ENCODE results near the gene MARK3. TPM values are rescaled to one million over a fixed set of nuclear protein-coding genes. Genes with fewer than 3 reads are reported as not detected.

The MARK3 gene
- total RNA-seq, 1 donor from 2014 or later = 146 TPM

DNA sequence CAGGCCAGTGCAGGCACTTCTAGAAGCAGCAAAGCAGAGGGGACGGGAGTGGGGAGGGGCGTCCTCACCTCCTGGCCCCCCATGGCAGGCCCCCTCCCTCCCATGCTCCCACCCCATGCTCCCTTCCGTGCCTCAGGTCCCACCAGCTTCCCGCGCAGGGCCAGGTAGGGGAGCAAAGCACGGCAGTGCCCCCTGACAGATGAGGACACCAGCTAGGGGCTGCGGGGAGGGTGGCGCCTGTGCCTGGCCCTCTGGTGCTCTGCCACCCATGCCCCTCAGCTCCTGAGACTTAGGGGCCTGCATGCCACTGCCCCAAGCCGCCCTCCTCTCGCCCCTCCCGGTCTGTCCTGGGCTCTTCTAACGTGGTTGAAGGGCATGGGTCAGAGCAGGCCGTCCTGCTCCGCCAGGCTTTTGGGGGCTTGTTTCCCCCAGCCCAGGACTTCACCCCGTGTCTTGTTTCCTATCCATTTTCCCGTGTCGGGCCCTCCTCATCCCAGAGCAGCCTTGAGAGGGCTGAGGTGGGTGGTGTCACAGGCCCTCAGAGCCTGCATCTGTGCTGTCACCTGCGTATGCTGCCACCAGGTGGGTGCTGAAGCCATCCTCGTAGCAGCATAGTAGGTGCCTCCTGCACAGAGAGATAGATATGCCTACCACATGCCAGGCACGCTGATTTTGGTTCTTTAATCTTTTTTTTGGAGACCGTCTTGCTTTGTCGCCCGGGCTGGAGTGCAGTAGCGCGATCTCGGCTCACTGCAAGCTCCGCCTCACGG, 154.0 kb downstream of the MARK3 start:
- no peak for DNase-seq

DNA sequence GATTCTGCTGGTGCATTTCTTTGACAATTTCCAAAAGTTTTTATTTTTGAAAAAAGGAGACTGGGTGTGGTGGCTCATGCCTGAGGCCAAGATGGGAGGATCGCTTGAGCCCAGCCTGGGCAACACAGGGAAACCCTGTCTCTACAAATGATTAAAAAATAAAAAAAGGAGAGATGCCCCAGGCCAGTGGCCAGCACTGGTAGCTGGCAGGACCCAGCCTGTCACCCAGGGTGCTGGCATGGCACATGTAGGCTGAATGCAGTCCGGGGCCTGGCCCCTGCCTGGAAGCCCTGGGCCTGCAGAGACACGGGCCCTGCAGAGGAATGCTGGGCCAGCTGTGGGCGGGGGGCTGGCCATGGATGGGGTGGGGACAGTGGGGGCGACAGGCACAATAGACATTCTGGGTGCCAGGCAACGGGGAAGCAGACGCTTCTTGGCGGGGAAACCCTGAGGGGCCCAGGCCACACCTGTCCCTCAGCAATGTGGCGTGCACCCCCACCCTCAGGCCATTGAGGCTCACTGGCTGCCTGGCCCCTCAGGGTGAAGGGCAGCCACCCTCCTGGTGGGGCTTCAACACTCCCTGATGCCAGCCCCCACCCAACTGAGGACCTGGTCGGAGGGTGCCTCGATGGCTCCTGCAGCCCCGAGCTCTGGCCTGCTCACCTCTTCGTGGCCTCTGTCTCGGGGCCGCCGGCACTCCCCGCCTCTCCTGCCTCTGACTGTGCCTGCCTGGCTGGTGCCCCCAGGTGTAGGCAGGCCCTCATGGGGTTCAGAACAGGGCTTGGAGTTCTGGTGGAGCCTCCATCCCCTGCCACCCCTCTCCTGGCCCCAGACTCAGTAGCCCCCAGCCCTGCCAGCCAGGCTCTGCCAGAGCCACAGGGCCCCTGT, 155.8 kb downstream of the MARK3 start:
- DNase-seq = no peak

DNA sequence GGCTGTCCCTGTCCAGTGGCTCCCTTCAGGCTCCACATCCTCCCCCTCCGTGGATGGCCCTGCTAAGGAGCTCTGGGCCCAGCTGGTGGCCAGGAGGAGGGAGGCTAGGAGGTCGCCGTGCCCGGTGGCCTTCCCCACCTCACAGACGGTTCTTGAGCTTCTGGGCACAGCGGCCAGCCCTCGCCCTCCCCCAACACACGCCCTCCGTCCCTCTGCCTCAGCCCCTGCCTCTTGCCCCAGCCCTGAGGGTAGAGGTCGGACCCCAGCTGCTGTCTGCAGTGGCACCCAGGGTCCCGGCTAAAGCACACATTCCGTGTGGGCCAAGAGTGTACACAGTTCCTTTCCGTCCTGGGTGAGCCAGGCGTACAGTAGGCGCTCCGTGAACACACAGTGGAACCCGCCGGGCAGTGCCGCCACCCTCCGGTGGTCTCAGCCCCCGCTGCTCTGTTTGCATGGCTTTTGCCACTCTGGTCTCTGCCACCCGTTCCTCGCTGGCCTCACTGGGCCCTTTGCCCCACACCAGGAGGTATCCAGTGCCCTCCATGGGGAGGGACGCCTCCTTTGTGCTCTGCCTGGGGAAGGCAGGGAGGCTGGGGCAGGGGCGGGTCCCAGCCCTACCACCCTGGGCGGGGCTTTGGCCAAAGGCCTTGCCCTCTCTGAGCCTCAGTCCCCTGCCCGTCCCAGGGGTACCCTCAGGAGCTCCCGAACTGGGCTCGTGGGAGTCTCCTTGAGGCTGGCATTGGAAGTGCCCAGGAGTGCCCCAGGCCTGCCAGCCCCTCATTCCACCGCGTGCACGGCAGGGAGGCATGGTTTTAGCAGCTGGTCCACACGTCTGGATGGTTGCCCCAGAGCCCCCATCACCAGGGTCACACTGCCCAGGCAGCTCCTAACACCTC, 156.7 kb downstream of the MARK3 start:
- DNase-seq = no peak

DNA sequence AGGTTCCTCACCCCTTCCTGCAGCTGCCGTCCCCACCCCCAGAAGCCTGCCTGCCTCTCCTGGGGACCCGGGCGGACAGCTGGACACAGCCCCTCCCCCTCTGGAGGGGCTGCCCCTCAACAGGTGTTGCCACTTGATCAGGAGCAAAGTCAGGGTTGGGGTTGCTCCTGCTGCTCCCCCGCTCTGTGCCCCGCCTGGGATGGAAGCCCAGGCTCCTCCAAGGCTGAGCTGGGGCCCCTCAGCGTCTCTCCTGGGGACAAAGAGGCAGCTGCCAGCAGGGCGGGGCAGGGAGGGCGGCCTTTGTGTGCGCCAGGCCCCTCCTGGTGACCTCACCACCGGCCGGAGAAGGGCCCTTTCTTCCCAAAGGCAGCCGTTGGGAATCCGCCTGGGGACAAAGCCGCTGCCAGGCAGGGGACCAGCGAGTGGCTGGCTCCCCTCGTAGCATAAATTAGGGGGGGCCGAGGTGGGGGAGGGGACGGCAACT, 157.4 kb downstream of the MARK3 start:
- DNase-seq = peak; percentile 88

DNA sequence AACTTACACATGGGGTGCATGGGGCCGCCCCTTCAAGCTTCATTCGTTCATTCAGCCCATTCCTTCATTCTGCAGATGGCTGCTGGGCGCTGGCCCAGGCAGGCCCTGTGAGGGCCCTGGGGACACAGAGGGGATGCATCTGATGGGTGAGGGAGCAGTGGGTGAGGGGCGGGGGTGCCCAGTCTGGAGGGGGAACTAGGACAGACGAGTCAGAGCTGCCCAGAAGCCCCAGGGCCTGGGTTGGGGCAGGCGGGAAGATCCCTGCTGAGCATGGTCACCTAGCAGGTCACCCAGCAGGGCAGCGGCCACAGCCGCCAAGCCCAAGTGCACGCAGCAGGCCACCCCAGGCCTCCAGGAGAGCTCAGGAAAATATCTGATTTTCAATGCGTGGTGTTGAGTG, 157.9 kb downstream of the MARK3 start:
- no peak for DNase-seq

DNA sequence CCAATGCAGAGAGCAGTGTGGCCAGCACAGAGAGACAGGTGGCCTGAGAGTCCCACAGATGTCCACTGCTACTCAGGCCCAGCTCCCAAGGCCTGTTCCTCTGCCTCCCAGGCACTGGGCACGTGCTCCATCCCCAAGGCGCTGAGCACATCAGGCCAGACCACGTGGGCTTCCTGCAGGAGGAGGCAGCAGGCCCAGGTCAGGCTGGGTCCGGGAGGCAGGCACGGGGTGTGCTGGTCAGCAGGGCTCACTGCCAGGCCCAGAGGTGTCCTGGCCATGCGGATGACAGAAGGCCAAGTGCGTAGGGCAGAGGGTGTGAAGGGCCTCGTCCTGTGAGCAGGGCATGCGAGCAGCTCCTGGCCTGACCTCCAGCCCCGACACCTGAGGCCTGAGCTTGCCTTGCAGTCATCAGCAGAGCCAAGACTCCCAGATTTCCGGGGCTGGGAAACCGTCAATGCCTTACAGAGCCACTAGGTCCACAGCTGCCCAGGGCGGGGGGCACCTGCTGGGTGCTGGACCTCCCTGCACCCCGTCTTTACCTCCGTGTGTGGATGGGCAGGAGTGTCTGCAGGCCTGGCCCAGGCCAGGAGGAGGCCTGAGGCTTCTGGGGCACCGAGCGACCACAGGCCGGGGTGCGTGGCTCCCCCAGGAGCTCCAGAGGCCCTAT, 158.6 kb downstream of the MARK3 start:
- no peak for DNase-seq

DNA sequence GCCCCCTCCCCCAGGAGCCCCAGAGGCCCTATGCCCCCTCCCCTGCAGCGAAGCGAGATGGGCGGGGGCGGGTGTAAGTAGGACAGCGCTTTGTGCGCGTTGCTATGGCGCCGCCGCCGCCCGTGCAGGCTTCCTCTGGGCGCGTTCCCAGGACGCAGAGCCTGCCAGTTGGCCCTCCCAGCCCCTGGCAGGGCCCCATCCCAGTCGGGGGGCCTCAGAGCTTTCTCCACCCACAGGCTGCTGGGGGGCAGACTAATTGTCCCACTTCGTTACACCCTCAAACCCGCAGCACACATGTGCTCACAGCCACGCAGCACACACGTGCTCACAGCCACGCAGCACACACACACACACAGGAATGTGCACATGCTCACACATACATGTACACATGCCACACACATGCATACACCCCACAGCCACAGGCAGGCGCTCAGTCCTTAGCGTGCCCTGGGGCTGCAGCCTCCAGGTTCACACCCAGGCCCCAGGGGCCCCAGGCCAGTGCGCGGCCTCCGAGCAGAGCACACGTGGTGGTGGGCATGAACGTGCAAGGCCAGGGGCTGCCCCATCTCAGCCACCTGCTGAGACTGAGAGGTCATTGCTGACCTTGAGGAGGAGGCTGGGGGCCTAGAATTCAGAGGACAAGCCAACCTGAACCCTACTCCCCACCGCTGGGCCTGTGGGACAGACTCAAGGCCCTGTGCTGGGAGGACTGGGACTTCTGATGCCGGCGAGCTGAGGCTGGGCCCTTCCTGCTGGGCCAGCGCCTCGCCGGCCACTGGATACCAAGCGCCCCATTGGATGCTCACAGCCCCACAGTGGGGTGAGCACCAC, 159.4 kb downstream of the MARK3 start:
- peak; percentile 79 for DNase-seq

DNA sequence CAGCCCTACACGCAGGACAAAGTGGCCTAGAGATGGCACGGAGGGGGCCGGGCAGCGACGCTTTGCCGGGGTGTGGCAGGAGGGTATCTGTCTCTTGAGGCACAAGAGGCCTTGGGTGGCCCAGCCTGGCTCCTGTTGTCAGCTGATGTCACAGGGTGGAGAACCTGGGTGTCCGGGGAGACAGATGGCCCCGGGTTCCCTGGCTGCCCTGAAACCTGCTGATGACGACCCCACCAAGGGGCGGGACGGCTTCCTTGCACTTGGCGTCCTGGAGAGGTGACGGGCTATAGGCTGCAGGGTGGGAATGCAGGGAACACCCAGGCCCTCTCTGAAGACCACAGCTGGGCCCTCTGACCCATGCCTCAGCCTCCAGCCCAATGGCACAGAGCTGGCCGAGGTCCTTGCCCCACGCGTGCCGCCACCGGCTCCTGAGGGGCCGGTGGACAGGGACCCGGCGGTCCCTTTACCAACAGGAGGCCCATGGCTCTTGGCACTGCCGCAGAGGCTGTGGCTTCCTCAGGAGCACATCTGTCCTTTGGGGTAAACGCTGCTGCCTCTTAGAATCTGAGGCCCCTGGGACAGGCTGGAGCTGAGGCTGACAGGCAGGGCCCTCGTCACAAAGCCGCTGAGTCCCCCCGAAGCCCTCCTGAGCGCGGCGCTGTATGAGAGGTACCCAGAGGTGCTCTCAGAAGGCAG, 160.2 kb downstream of the MARK3 start:
- DNase-seq = no peak

DNA sequence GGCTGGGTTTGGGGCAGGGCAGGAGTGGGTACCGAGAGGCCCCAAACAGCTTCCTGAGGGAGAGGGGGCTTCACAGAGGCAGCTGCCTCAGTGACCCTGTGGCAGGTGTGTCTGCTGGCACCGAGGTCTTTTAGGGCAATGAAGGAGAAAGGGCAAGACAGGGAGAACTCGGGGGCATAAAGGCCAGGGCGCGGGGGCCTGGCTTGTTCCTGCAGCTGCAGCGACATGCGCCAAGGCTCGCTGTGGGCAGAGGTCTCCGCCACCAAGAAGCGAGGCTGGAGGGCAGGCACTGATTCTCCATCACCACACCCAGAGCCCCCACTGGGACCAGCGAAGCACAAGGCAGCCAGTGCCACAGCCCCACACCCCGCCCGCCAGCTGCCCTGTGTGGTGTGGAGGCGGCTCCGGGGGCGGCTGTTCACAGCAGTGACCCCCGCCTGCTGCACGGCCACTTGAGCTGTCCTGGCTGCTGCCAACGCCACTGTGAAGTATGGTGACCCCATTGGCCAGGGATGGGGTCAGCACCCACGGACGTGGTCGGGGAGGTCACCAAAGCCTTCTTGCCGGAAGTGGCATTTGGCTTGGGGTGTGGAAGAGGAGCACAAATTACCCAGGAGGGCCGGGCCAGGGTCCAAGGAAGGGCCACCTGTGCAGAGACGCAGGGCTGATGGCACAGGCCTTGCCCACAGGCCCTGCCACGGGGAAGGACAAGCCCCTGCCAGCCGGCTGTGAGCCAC, 160.9 kb downstream of the MARK3 start:
- no peak for DNase-seq

DNA sequence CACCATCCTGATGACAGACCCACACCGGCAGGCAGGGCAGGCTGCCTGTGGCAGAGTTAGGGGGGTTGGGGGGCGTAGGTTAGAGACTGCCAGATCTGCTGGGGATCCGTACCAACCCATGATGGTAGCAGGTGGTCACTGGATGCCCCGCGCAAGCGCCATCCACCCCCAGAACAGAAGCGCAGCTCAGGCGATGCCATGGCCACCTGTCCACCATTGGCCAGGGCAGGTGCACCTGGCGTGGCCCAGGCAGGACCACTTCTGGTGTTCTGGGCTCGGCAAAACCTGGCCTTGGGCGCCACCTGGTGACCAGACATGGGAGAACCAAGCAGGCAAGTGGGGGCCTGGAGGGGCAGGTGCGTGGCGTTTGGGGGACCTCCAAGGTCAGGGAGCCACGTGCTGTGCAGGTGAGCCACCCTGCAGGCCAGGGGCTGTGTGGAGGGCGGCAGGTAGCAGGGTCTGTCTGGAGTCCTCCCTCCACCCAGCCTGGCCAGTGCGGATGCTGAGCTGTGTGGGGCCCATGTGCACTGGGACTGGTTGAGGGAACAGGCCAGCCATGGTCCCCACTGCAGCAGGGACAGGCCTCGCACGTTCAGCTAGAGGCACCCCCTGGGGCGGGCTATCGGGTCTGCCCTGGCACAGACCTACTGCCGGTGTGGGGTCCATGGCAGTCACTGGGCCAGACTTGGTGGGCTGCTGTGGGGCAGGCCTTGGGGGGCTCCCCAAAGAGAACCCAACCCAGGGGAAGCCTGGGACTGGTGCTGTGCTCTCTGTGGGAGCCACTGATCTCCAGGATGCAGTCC, 161.6 kb downstream of the MARK3 start:
- peak; percentile 55 for DNase-seq

DNA sequence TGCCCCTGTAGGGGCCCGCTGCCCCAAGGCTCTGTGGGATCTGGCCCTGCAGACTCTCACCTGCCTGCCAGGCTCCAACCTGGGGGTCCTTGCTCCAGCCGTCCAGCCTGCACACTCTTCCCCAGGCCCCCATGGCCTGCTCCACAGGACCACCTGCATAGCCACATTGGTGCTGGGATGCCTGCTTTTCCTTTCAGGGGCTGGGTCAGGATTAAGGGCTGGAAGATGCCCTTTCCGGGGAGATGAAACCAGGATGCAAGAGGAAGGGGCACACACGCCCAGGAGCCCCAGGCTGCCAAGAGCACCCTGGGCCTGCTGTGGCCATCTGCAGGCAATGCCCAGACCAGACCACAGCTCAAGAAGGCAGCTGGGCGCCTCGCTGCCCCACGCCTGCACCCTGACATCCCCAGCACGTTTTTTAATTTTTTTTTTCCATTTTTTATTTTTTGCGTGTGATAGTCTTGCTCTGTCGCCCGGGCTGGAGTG, 162.3 kb downstream of the MARK3 start:
- DNase-seq = no peak

DNA sequence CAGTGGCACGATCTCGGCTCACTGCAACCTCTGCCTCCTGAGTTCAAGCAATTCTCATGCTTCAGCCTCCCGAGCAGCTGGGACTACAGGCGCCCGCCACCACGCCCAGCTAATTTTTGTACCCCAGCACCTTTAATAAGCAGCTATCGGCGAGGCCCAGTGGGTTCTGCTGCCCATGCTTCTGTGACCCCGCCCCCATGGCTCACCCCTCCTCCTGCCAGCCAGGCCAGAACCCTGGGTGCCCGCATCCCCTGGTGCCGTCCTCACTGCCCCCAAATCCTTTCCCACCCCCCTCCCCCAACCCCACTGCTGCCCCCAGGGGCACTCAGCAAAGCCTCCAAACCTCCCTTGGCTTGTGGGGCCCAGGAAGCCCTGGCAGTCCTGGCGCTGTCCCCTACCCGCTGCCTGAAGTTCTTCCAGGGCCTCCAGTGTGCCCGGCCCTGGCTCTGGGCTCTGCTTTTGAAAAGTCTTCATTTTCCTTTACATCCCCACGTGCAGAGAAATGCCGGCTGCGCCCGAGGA, 162.8 kb downstream of the MARK3 start:
- DNase-seq = no peak

DNA sequence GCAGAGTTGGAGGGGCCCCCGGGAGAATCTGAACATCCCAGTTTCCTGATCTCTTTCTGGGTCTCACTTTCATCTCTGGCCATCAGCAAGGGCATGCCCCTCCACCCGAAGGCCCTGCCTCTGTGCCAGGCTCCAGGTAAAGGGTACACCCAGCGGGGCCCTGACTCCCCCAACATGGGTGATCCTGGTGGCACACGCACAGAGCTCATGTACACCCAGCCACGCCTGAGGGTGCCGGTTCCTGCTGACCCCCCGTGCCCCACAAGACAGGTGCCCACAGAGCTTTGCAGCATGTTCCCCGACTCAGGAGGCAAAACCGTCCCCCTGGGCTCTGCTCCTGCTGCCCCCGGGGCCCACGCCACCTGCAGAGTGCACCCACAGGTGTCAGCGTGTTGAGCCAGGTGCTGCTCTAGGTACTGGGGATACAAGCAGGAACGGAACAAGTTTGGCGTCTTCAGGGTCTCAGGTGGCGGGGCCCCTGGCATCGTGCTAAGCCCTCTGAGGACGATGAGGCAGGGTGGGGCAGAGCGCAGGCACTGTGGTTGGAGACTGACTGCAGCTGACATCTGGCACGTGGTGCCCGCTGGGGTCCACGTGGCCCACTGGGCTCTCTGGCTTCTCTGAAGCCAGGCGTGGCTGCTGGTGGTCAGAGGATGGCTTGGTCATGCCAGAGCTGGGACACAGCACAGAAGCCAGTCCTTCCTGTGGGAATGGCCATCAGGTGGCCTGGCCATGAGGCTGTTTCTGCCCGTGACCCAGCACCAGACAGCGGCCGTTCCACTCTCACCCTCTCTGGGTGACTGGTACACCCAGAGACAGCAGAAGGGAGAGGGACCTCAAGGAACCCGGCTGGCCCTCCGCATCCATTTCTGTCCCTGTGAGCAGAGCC, 163.5 kb downstream of the MARK3 start:
- no peak for DNase-seq

DNA sequence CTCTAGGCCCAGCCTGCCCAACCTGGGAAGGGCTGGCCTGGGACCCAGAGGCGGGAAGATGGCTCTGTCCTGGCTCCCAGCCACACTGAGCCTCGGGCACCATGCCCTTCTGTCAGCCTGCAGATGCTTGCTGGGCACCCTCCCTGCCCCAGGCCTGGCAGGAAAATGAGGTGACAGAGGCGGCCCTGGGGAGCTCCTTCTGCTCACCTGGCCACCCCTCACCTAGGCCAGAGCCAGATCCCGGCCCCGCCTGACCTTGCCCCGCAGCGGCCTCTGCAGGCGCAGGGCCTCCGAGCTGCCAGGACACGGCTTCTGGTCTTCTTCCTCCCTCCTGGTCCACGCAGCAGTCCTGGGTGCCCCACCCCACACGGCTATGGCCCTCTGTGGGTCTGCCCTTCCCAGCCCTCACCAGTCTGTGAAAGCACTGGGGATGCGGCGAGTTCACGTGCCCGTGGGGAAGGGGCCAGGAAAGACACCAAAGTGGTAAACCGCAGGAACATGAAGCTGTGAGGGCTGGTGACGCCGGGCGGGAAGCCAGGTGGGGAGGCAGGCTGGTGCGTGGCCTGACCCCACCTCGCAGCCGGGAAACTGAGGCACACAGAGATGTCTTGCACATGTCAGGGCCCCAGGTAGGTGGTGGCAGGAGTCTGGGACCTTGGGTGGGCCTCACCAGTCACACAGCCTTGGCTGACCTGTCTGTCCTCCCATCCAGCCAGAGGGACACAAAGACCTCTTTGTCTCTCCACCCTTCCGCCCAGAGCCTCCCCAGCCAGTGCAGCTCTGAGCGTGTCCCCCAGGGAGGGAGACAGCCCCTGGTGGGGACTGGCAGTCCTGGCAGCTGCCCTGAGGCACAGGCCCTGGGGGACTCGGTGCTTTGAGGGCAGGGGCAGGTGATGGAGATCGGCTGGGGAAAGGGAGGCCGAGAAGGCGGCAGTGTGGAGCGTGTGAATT, 164.4 kb downstream of the MARK3 start:
- DNase-seq = peak; percentile 64

DNA sequence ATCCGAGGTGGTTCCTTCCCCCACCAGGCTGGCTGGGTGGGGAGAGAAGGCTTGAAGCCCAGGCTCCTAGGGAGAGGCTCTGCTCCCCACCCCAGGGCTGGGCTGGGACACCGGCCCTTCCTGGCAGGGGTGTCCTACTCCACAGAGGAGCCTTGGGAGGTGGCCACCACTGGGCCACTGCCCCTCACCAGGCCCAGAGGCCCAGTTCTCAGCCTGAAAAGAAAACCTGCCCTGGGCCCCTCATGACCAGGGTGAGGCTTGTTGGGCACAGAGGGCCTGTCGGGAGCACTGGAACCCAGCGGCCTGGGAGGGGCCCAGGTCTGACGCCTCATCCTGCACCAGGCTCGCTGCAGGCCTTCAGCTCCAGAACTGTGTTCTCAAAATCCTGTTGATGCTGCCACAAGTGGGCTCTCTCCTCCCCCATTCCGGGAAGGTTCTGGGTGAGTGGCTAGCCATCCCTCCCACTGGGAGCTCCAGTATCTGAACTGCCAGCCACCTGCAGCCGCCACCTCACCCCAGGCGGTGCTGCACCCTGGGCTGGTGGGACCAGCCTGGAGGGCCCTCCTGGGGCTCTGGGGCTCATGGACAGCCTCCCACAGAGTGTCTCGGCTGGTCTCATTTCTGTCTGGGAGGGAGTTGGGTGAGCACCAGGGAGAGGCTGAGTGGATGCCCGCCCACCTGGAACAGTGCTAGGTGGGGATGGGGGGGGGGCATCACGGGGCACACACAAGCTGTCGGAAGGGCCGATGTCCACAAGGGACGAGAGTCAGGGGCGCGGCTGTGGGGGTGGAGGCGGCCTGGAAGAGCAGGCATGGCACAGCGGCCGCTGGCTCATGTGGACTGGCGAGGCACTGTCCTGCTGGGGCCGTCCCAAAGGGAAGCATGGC, 165.5 kb downstream of the MARK3 start:
- DNase-seq = no peak

All from occipital lobe (tissue), 2 donors.